Neural cell (in vitro differentiated cells): ENCODE measurements around the gene RPGRIP1L.
"Not testable (repeated sequence)": the region's sequence is repeated elsewhere in the genome, so short reads cannot be mapped to it uniquely, and the experiment has no call there.

Source experiments
- CTCF ChIP-seq: fragments of 450-650 bp; IDR thresholded peaks from 2 replicates; pipeline ENCODE4 v1.5.1; 2014; ENCODE audit warnings: antibody characterized with exemption, mild to moderate bottlenecking, moderate library complexity; ENCODE audit not compliant: poor library complexity, severe bottlenecking
- POLR2AphosphoS5 ChIP-seq: IDR thresholded peaks from 2 replicates; pipeline ENCODE4 v1.6.1; 2012
- RAD21 ChIP-seq: fragments of 450-650 bp; conservative IDR thresholded peaks from 2 replicates; pipeline ENCODE4 v1.6.1; 2014; ENCODE audit warnings: antibody characterized with exemption, mild to moderate bottlenecking, moderate library complexity
- REST ChIP-seq: IDR thresholded peaks from 2 replicates; pipeline ENCODE4 v1.6.1; 2012; ENCODE audit warnings: borderline replicate concordance
- TAF1 ChIP-seq: IDR thresholded peaks from 2 replicates; pipeline ENCODE4 v1.6.1; 2012; ENCODE audit warnings: low read depth

GRCh38 chr16:53685334-53685733 is 18.3 kb downstream of the RPGRIP1L start:
- TF ChIP-seq POLR2AphosphoS5, REST, CTCF, TAF1, RAD21: not testable (repeated sequence)
